Jurkat, Clone E6-1 (cell line): ENCODE measurements around the gene GPR12. TPM values are rescaled to one million over a fixed set of nuclear protein-coding genes. Genes with fewer than 3 reads are reported as not detected.

Source experiments
- DNase-seq: peaks from one replicate; pipeline ENCODE4 v3.0.0-alpha.2; 2011; ENCODE audit warnings: low read depth, low spot score
- H3K4me3 ChIP-seq: 2 replicates; pipeline ENCODE4 v1.5.1; 2011; ENCODE audit warnings: mild to moderate bottlenecking, low read length, control low read depth, moderate library complexity
- polyA plus RNA-seq: library from polyadenylated mRNA; unstranded; fragments of >200 nt; gene quantifications from one replicate; pipeline ENCODE4 v1.2.1, GENCODE V29; 2012; ENCODE audit warnings: missing spikeins; ENCODE audit not compliant: insufficient read length, insufficient read depth

GPR12 gene, protein sequence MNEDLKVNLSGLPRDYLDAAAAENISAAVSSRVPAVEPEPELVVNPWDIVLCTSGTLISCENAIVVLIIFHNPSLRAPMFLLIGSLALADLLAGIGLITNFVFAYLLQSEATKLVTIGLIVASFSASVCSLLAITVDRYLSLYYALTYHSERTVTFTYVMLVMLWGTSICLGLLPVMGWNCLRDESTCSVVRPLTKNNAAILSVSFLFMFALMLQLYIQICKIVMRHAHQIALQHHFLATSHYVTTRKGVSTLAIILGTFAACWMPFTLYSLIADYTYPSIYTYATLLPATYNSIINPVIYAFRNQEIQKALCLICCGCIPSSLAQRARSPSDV
- not detected for polyA plus RNA-seq

DNA sequence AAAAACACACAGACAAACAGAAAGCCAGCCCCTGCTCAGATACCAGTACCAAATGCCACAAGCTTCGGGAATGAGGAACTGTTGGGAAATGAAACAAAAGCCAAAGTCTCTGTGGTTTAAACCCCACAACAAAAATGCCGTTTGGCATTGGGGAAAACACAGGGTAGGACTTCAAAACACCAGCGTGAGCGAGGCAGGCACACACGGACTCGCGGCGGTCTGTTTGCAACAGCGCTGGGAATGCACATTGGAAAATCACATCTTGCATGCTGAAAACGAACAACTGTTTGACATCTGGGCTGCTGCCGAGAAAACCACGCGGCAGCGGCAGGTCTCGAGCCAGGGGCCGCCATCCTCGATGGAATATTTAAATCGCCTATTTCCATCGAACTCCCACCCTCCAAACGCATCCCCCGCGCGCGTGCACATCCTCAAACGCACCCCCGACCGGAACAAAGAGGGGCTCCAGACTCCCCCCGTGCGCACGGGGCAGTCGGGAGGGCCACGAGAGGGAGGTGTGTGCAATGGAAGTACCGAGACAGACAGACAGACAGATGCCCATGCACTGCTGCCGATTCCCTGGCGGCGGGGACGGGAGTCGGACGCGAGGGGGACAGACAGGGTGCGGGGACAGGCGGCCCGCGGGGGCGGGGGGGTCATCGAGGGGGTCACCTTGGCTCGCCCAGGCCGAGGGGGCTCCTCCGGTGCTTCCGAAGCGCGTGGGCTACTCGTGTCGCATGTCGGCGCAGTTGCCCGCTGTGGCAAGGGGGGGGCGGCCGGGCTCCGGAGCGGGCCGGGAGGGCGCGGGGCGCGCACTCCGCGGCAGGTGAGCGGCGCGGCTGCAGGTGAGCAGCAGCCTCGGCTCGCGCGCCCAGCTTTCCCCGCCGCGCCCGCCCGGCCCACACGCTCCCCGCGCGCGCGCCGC lies at the start of gene GPR12:
Gene GPR12, minus strand, starts transcription at position 880 of the 925 bp plus-strand sequence. CDS start 959 bp downstream, outside the sequence.
- no peak within 1 kb of the TSS for H3K4me3 ChIP-seq
- DNase-seq: no peak

DNA sequence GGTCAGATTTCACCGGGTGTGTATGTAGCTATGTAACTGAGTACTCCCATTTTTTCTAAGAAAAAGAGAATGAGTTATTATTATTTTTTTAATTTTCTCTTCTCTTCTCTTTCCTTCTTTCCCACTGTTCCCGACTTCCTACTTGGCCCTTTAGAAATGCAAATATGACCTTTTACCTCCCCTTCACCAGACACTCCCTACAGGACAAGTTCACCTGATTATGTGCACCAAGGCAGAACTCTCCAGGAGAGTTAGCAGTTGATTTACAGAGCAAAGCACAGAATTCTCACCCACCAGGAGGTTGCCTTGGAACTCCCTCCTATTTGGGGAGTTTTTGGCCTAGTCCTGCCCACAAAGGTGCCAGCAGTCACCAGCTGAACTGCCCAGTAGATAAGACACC lies 49.5 kb upstream of the GPR12 start:
- no peak for DNase-seq
- H3K4me3 ChIP-seq: no peak overlapping the region

DNA sequence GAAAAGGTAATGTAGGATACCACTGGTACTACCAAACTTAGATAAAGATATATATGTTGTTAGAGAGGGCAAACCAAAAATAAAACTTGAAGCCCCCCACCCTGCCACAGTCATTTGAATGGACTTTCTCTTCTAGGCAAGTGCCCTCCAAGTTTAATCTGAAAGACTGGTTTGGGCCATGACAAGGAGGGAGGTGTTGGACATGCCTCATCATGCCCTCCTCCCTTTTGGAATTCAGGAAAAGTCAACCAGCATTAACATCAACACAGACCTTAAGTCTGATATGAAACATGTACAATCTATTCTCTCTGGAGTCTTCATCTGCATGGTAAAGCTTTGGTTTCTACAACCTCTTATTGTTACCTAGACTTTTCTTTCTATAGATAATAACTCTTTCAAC lies 46.3 kb upstream of the GPR12 start:
- no peak for DNase-seq
- no peak overlapping the region for H3K4me3 ChIP-seq

DNA sequence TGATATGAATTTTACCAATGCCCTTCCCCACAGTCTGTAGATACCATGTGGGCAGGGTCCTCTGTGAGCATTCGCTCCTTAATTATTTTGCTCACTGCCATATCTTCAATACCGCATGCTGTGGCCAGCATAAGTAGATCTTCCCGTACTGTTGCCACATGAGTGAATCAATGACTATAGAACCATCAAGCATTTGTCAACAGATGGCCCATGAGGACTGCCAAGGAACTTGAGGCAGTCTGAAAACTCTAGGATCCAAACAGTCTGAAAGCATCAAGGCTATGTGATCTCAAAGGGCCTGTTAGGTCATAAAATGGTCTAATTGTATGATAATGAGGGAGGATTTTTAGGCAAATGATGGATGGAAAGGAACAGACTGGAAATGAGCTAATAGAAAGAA lies 27.4 kb upstream of the GPR12 start:
- no peak for DNase-seq
- H3K4me3 ChIP-seq: no peak overlapping the region

DNA sequence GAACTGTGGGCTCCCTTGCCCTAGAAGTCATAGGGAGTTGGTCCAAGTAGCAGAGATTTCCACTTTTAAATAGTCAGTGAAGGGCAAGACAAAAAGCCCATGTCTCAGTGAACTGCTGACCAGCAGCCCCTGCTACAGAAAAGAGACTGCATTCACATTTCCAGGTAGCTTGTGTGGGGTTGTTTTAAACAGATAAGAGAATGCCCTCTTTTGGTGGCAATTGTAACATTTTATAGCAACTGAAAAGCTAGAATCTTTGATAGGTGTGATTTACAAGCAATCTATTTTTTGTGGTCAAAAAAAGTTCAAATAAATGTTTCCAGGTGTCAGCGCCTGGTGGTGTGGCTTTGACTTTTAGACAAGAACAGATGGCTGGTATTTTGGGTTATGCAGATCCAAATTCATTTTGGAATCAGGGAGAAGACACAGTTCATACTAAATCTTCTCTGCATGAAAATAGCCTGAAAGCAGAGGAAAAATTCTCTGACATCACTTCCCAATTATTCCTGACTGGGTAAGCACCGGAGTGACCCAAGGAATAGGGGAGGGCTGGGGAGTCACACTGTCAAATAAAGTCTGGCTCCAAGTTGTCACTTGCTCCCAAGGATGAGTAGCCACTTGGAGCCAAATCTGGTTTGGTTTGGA lies 26.2 kb upstream of the GPR12 start:
- DNase-seq: peak; percentile 30
- no peak overlapping the region for H3K4me3 ChIP-seq

DNA sequence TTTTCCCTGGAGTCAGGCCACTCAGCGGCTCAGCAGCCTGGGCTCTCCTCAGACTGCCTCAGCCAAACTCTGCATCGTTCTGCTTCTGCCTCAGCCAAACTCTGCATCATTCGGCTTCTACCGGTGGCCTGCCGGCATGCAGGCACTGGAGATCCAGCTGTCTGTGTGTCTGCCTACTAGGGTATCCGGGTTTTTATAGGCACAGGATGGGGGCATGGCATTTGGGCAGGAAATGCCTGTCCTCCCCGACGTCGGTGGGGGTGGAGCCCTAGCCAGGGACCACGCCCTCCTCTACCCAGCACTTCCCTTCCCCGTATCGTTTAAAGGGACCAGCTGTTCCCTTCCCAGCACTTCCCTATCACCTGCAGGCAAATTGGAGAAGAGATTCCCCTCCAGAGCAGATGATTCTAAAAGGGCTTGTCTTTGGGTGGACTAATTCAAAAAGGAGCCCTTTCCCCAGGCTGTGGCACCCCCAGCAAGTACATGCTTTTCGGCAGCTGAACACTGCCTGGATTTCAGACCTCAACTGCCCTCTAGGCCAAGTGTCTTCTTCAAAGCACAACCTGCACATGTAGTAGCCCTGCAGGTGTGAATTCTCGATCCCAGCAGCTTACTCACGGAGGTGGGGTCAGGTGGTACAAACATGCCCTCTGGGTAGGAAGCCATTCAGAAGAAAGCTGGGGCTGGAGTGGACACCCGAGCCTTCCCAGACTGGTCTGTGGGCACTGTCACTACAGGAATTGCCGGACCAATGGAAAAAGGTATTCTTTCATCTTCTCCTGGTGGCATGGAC lies 25.4 kb upstream of the GPR12 start:
- DNase-seq: peak; percentile 57

DNA sequence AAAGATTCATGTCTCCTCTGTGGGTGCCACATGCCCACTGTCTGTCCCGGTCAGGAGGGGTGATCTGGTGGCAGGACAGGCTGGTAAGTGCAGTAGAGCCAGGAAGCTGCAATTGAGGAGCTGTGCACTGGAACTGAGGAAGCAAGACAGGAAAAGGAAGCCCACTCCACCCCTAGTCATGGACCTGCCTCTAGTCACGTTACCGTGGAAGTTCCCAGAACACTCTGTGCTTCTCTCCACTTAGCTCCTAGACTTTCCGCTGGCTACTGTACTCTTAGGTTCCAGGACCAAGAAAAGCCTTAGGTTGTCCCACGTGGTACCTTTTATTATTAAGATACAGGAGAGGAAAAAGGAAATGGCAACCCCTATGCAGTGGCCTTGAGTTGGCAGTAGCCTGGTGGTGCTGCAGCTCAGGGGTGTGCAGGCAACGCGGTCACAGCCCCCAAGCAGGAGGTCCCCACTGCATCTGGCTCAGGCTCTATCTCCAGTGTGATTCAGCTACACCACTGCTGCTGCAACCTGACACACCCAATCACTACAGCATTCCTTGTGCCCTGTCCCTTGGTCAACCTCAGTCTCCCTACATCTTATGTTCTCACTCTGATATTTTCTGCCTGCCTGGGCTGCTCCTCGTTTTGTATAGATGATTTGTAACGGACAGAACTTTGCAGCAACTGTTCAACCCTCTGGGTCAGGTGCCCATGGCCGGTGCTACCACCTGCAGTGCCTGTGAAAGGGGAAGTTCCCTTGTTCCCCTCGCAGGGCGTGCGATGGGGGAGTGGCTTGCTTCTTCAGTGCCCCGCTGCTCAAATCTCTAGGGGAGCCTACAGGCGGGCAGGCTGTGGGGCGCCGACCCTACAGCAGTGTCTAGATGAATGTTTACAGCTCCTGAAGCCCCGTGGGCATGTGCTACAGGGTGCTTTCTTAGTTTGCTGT lies 24.4 kb upstream of the GPR12 start:
- DNase-seq: no peak
- H3K4me3 ChIP-seq: no peak overlapping the region

More for the DNA sequence above, 25.4 kb upstream of the GPR12 start:
- H3K4me3 ChIP-seq: no peak overlapping the region

DNA sequence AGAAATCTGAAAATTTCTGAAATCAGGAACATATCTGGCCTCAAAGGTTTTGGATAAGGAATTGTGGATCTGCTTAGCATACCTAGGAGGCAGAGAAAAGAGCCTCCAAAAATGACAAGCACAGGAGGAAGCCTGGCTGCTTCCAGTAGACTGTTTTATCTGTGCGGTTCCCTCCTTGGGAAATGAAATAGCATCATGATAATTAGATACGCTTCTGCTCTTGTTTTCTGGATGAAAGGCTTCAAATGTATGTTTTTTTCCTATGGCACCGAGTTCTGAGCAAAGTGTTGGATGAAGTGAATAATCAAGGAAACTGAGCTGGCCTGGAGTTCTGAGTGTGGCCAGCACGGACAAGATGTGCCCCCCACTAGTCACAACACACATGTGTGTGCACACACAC lies 19.8 kb upstream of the GPR12 start:
- DNase-seq: no peak
- H3K4me3 ChIP-seq: no peak overlapping the region

DNA sequence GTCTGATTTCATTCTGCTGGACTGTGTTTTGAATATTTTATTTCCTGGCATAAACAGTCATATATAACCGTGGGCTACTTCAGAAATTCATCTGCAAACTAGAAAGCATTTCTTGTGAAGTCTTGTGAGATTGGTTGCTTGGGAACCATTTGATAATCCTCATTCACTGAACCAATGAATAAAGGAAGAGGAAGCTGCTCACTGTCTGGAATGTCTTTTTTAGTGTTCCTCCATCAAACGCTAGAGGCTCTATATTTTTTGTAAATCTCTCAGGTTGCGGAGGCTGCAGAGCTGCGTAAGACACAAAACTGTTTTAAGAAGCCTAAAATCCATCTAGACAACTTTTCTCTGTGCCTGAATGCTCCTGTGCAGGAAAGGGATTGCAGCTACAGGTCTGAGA lies 18.7 kb upstream of the GPR12 start:
- no peak for DNase-seq
- no peak overlapping the region for H3K4me3 ChIP-seq

DNA sequence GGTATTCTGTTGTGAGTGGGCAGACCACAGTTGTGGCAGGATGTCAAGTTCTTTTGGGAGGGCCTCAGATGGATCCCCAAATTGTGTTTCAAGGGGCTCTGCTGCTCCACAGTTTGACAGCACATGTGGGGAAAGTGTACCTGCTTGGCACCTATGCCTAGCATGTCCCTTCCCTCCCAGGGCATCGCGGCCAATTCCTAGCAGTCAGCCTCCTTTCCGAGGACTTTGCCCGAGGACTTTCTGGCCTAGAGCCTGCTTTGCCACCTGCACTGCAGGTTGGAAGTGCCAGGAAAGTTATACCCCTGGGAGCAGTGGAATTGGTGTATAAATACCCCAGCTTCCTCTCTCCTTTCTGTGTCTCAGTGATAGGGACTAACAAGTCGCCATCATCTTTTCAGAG lies 11.9 kb upstream of the GPR12 start:
- no peak for DNase-seq
- no peak overlapping the region for H3K4me3 ChIP-seq

DNA sequence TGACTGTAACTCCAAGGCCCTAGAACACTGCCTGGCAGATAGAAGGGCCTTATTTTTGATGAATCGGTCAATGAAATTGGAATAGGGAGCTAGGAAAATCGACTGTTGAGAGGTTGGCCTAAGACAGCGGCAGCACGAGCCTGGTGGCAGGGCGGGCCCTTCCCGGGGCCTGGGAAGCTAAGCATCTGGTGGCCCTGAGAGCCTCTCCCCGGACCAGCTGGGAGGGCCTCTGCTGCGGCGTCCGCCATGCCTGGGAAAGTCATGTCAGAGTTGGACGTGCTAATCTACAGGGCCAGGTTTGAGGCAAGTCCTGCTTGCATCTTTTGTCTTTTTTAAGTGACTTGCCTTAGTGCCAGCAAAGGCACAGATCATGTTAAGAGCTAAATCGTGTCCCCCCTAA lies 11.2 kb upstream of the GPR12 start:
- no peak for DNase-seq
- no peak overlapping the region for H3K4me3 ChIP-seq

DNA sequence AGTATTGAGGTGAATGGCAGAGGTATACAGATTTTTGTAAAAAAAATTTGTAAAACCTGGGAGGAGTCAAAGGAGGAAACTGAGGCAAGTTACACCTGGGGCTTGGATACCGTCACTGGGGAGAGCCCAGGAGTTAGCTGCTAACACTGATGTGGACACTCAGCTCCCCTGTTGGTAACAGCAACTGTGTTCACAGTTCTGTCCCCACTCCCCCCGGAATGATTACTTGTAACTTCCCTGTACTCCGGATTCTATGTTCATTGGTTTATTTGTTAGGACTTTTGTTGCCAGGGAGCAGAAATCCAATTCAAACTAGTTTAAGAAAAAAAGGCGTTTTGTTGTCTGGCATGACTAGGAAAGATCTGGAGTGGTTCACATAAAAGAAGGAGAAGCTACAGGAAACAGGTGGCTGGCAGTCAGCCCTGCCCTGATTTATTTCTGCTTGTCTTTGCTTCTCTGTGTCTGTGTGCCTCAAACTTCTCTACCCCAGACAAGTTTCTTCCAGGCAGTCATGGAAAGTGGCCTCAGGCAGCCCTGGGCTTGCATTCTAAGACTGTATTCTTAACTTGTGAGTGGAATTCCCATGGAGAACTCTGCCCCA lies 2.3 kb upstream of the GPR12 start:
- no peak overlapping the region for H3K4me3 ChIP-seq
- no peak for DNase-seq

DNA sequence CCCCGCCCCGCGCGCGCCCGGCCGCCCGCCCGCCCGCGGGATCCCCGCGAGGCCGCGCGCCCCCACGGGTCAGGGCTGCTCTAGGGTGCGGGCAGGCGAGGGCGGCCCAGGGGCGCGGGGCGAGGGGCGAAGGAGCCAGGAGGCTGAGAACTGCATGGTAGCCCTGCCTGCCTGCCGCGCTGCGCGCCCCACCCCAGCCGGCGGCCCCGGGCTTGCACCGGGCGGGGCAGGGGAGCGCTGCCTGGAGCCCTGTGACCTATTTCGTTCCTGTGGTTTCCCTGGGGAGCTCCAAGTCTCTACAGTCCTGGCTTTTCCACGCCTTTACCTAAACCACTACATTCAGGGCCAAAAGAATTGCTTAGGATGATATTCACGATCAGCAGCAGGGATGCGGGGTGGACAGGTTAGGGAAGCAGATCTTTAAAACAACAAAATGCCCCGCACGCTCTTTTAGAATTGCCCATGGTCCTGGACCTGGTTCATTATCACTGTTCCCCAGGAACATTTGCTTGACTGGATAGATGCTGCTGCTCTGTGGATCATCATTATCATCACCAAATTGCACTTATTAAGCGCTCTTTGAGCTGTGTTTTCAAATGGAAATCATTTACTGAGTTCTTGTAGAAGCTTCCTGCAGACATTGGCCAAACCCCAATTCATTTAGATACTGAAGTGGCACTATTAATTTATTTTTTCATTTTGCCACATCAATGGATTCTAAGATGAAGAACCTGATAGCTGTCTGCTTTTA lies 421 bp upstream of the GPR12 start:
- H3K4me3 ChIP-seq: no peak overlapping the region
- no peak for DNase-seq

DNA sequence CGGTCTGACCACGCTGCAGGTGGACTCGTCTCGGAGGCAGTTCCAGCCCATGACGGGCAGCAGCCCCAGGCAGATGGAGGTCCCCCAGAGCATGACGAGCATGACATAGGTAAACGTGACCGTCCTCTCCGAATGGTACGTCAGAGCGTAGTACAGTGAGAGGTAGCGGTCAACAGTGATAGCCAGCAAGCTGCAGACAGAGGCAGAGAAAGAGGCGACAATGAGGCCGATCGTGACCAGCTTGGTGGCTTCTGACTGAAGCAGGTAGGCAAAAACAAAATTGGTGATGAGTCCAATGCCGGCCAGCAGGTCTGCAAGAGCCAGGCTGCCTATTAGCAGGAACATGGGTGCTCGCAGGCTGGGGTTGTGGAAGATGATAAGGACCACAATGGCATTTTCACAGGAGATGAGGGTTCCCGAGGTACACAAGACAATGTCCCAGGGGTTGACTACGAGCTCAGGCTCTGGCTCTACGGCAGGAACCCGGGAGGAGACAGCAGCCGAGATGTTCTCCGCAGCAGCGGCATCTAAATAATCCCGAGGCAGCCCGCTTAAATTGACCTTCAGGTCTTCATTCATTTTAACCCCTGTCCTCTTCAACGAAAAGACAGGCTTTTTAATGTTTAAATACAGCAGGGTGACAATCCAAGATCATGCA lies 1.2 kb downstream of the GPR12 start:
- no peak overlapping the region for H3K4me3 ChIP-seq
- DNase-seq: no peak

DNA sequence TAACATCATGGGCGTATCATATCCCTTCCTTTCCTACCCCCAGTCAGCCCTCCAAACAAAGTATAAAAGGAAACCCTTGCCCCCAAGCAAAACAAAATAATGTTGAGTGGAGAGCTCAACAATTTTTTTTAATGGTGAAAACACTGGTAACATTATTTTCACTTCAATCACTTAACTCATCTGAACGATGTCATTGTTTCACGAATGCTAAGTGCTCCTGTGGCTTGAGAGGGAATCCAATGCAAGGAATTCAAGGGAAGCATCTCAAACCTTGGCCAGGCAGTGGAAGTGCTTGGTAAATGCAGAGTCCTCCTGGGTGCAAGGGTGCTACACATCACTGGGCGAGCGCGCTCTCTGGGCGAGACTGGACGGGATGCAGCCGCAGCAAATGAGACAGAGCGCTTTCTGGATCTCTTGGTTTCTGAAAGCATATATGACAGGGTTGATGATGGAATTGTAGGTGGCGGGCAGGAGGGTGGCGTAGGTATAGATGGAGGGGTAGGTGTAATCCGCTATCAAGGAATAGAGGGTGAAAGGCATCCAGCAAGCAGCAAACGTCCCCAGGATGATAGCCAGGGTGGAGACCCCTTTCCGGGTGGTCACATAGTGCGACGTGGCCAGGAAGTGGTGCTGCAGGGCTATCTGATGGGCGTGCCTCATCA lies 2.0 kb downstream of the GPR12 start:
- H3K4me3 ChIP-seq: no peak overlapping the region
- DNase-seq: no peak

DNA sequence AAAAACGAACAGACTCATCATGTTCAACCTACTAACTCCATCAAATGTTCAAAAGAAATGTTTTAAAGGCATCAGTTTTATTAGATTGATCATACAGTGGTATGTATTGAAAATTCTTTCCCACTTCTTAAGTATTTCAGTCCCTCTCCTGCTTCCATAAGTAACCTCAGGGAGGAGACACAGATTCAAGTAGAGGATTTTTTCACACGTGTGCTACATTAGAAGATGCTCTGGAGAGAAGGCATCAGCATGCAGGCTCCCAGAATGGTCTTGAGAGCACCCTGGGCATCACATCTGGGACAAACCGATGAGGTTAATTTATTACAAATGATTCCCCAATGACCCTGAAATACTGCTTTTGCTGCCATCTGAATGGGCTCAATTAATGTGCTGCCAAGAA lies 3.6 kb downstream of the GPR12 start:
- H3K4me3 ChIP-seq: no peak overlapping the region
- DNase-seq: no peak
